PC-9 (cell line): ENCODE measurements around the gene FAM241B.

Experiments
- CTCF ChIP-seq: fragments of 200-600 bp; sonication (generic); conservative IDR thresholded peaks from 2 replicates; pipeline ENCODE4 v1.6.1; 2017; ENCODE audit warnings: mixed run types, antibody characterized with exemption, mild to moderate bottlenecking, moderate library complexity
- EZH2 ChIP-seq: fragments of 200-600 bp; sonication (generic); IDR thresholded peaks from 2 replicates; pipeline ENCODE4 v1.8.0; 2017; ENCODE audit warnings: antibody characterized with exemption, low read depth

GRCh38 chr10:69643779-69644657, 14.0 kb downstream of the FAM241B start:
- TF ChIP-seq CTCF = no peak
- TF ChIP-seq EZH2 = no peak
